Progenitor cell of endocrine pancreas (in vitro differentiated cells): ENCODE results near the gene LMTK2. TPM values are rescaled to one million over a fixed set of nuclear protein-coding genes. Genes with fewer than 3 reads are reported as not detected.

ENCODE experiments used
- DNase-seq: peaks from one replicate; pipeline ENCODE4 v3.0.0; 2021; ENCODE audit warnings: low spot score; ENCODE audit not compliant: unreplicated experiment
- H3K27ac Mint-ChIP-seq: 2 replicates; pipeline ENCODE4 v1.8.0; 2021; ENCODE audit warnings: mild to moderate bottlenecking, moderate library complexity, mixed read lengths
- H3K27me3 Mint-ChIP-seq: 2 replicates; pipeline ENCODE4 v1.8.0; 2021; ENCODE audit warnings: mixed read lengths
- H3K36me3 Mint-ChIP-seq: 2 replicates; pipeline ENCODE4 v1.8.0; 2022; ENCODE audit warnings: mixed read lengths; ENCODE audit not compliant: insufficient read depth
- H3K4me1 Mint-ChIP-seq: 2 replicates; pipeline ENCODE4 v1.8.0; 2021; ENCODE audit warnings: low read depth, mixed read lengths
- H3K4me3 Mint-ChIP-seq: 2 replicates; pipeline ENCODE4 v1.8.0; 2021; ENCODE audit warnings: low read depth, mild to moderate bottlenecking, moderate library complexity, mixed read lengths
- H3K9me3 Mint-ChIP-seq: 2 replicates; pipeline ENCODE4 v1.8.0; 2021; ENCODE audit warnings: low read depth, mixed read lengths
- CTCF ChIP-seq: fragments of 200-600 bp; sonication (generic); IDR thresholded peaks from one replicate; pipeline ENCODE4 v1.5.0; 2021; ENCODE audit warnings: antibody characterized with exemption, mild to moderate bottlenecking; ENCODE audit not compliant: unreplicated experiment
- total RNA-seq: library from RNA; stranded (reverse); gene quantifications from 2 replicates; pipeline ENCODE4 v1.2.1, GENCODE V29; 2021

The LMTK2 gene
- total RNA-seq, 1 donor from 2014 or later, result 32.3 TPM

- H3K36me3 Mint-ChIP-seq, result peaks cover 28% of the 10 kb centered on the region
- H3K9me3 Mint-ChIP-seq, result peaks cover 3% of the 10 kb centered on the region
- DNase-seq, result no peak
- H3K4me1 Mint-ChIP-seq, result no peaks in the 10 kb centered on the region
- no peaks in the 10 kb centered on the region for H3K27me3 Mint-ChIP-seq
- no peak overlapping the region for H3K4me3 Mint-ChIP-seq
- no peak for TF ChIP-seq CTCF
- H3K27ac Mint-ChIP-seq, result no peak overlapping the region
Measured at GRCh38 chr7:98196706-98197605, 90.3 kb downstream of the LMTK2 start.

GRCh38 chr7:98199131-98199530 is 92.5 kb downstream of the LMTK2 start:
- TF ChIP-seq CTCF, result no peak
- peaks cover 3% of the 10 kb centered on the region for H3K9me3 Mint-ChIP-seq
- no peaks in the 10 kb centered on the region for H3K27me3 Mint-ChIP-seq
- no peak overlapping the region for H3K4me3 Mint-ChIP-seq
- H3K27ac Mint-ChIP-seq, result no peak overlapping the region
- H3K4me1 Mint-ChIP-seq, result no peaks in the 10 kb centered on the region
- no peak for DNase-seq
- H3K36me3 Mint-ChIP-seq, result peaks cover 25% of the 10 kb centered on the region

GRCh38 chr7:98200364-98200763 is 93.7 kb downstream of the LMTK2 start:
- Mint-ChIP-seq H3K4me1 (peaks cover 3% of the 10 kb centered on the region), H3K36me3 (peaks cover 31% of the 10 kb centered on the region), H3K4me3 (no peak overlapping the region), H3K27ac (no peak overlapping the region), H3K9me3 (peaks cover 3% of the 10 kb centered on the region), H3K27me3 (no peaks in the 10 kb centered on the region)
- no peak for TF ChIP-seq CTCF
- DNase-seq, result no peak

- Mint-ChIP-seq H3K4me1 (peaks cover 3% of the 10 kb centered on the region), H3K27ac (no peak overlapping the region), H3K36me3 (peaks cover 31% of the 10 kb centered on the region), H3K9me3 (peaks cover 3% of the 10 kb centered on the region), H3K27me3 (no peaks in the 10 kb centered on the region), H3K4me3 (no peak overlapping the region)
- TF ChIP-seq CTCF, result no peak
- DNase-seq, result no peak
Measured at GRCh38 chr7:98202367-98203195, 95.9 kb downstream of the LMTK2 start.

GRCh38 chr7:98203261-98203963 is 96.8 kb downstream of the LMTK2 start:
- TF ChIP-seq CTCF, result no peak
- H3K36me3 Mint-ChIP-seq, result peaks cover 26% of the 10 kb centered on the region
- no peak overlapping the region for H3K4me3 Mint-ChIP-seq
- H3K27me3 Mint-ChIP-seq, result no peaks in the 10 kb centered on the region
- peaks cover 3% of the 10 kb centered on the region for H3K4me1 Mint-ChIP-seq
- no peaks in the 10 kb centered on the region for H3K9me3 Mint-ChIP-seq
- H3K27ac Mint-ChIP-seq, result no peak overlapping the region
- no peak for DNase-seq
